Endometrium (tissue), 2 donors: ENCODE measurements around the gene AMDHD2.
"Not testable (repeated sequence)": the region's sequence is repeated elsewhere in the genome, so short reads cannot be mapped to it uniquely, and the experiment has no call there.

Experiments used
- FAIRE-seq: peaks from 2 replicates; lab custom pipeline; 2012; peaks lifted over from hg19 to GRCh38; lab: Jason Lieb, UNC
- donor health status: control.
- donor health status: control.

Gene AMDHD2

GRCh38 chr16:2533912-2534311 lies 13.7 kb downstream of the AMDHD2 start:
- no peak for FAIRE-seq

GRCh38 chr16:2534335-2534734 lies 14.2 kb downstream of the AMDHD2 start:
- not testable (repeated sequence) for FAIRE-seq

GRCh38 chr16:2535625-2536013 lies 15.4 kb downstream of the AMDHD2 start:
- no peak for FAIRE-seq

- no peak for FAIRE-seq
Observed at GRCh38 chr16:2537451-2538379, 17.5 kb downstream of the AMDHD2 start, which contains the start of gene PDPK1. TSS of gene PDPK1 (plus strand) at chr16:2538021. CDS start at chr16:2538113, 92 bp downstream.

GRCh38 chr16:2539192-2539844 lies 19.1 kb downstream of the AMDHD2 start:
- not testable (repeated sequence) for FAIRE-seq

- not testable (repeated sequence) for FAIRE-seq
Observed at GRCh38 chr16:2539845-2540458, 19.8 kb downstream of the AMDHD2 start.

- FAIRE-seq: not testable (repeated sequence)
Observed at GRCh38 chr16:2540912-2541311, 20.7 kb downstream of the AMDHD2 start.

- not testable (repeated sequence) for FAIRE-seq
Observed at GRCh38 chr16:2541409-2541808, 21.2 kb downstream of the AMDHD2 start.

- FAIRE-seq: not testable (repeated sequence)
Observed at GRCh38 chr16:2543771-2544170, 23.6 kb downstream of the AMDHD2 start.

- not testable (repeated sequence) for FAIRE-seq
Observed at GRCh38 chr16:2550283-2550878, 30.2 kb downstream of the AMDHD2 start.

GRCh38 chr16:2551420-2551889 lies 31.3 kb downstream of the AMDHD2 start:
- FAIRE-seq: not testable (repeated sequence)

- FAIRE-seq: not testable (repeated sequence)
Observed at GRCh38 chr16:2554709-2555425, 34.7 kb downstream of the AMDHD2 start.

- FAIRE-seq: not testable (repeated sequence)
Observed at GRCh38 chr16:2557150-2557549, 37.0 kb downstream of the AMDHD2 start.

GRCh38 chr16:2560131-2560797 lies 40.1 kb downstream of the AMDHD2 start:
- FAIRE-seq: not testable (repeated sequence)

GRCh38 chr16:2560798-2561133 lies 40.6 kb downstream of the AMDHD2 start:
- FAIRE-seq: not testable (repeated sequence)

- not testable (repeated sequence) for FAIRE-seq
Observed at GRCh38 chr16:2567506-2567905, 47.3 kb downstream of the AMDHD2 start.

- FAIRE-seq: not testable (repeated sequence)
Observed at GRCh38 chr16:2568573-2568972, 48.4 kb downstream of the AMDHD2 start.

- FAIRE-seq: not testable (repeated sequence)
Observed at GRCh38 chr16:2572704-2573103, 52.5 kb downstream of the AMDHD2 start.

GRCh38 chr16:2575839-2576238 lies 55.7 kb downstream of the AMDHD2 start:
- not testable (repeated sequence) for FAIRE-seq

- not testable (repeated sequence) for FAIRE-seq
Observed at GRCh38 chr16:2577044-2577443, 56.9 kb downstream of the AMDHD2 start.

- FAIRE-seq: not testable (repeated sequence)
Observed at GRCh38 chr16:2578905-2579304, 58.7 kb downstream of the AMDHD2 start.
